Suppressor macrophage (primary cell): Measurements from ENCODE around the gene TSPO.
"Not testable (repeated sequence)": the region's sequence is repeated elsewhere in the genome, so short reads cannot be mapped to it uniquely, and the experiment has no call there.

Experiments
- DNase-seq, 4 experiments: peaks; one replicate each; pipeline ENCODE4 v3.0.0-alpha.2; 2020 to 2022
- total RNA-seq, 17 experiments: gene quantifications; one replicate each; lab custom pipeline; 2026; ENCODE audit warnings: mixed read lengths in 6 of 17, inconsistent platforms in 3 of 17; lab: John Stamatoyannopoulos, UW

The TSPO gene
- 122 to 323 (median 178) reads per million in 17 experiments for total RNA-seq

DNA sequence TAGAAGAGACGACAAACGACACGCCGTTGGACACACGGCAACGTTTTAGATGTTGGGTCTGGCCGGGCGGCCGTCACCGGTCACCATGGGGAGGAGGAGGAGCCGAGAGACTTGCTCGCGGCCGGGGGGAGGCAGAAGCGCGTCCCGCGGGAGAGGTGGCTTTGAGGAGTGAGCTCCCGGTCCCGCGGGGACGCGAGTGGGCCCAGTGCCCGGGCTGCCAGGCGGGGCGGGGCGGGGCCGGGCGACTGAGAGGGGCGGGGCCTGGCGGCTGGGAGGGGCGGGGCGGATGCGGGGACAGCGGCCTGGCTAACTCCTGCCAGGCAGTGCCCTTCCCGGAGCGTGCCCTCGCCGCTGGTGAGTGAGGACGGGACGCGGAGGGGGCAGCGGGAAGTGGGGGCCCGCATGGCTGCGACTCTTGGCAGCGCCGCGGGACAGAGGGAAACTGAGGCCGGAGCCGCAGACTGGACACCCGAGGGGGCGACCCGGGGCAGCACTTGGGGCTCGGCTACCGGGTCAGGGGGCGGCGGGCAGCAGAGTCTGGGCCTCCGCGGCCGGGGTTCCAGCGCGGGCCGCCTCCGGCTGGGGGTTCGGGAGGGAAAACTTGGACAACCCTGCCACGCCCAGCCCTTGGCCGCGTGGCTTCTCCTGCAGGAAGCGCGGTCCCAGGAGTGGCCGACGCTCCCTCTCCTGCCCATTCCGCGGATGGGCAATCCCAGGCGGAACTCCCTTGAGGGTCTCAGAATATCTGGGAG is at the start of gene TSPO:
Gene TSPO, plus strand, starts transcription at position 309 of the 752 bp plus-strand sequence. CDS start 7,680 bp downstream, outside the sequence.
- DNase-seq: peak; percentile 56 to 89 (median 78)

DNA sequence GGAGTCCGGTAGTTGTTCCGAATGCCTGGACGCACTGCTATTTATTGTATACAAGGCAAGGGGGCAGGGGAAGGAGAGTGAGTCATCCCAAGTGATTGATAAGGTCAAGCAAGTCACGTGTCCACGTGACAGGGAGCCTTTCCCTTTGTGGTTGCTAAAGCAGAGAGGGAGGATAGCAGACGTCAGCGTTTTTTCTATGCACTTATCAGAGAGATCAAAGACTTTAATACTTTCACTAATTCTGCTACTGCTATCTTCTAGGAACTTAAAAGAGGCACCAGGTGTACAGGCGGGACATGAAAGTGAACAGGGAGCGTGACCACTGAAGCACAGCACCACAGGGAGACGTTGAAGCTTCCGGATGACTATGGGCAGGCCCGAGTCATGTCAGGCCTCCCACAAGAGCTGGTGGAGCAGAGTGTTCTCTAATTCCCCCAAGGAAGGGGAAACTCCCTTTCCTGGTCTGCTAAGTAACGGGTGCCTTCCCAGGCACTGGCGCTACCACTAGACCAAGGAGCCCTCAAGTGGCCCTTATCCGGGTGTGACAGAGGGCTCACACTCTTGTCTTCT is 47.2 kb upstream of the TSPO start:
- DNase-seq: peak; percentile 35 to 66 (median 46)

DNA sequence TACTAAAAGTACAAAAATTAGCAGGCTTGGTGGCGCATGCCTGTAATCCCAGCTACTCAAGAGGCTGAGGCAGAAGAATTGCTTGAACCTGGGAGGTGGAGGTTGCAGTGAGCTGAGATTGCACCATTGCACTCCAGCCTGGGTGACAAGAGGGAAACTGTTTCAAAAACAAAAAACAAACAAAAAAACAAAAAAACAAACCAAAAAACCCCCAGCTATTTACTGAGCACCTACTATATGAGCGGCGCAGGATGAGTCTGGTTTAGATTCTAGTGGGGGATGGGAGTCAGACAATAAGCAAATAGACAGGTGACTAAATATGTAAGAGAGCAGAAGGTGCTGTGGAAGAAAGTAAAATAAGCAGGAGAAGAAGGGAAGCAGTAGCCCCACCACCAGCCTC is 46.4 kb upstream of the TSPO start:
- DNase-seq: not testable (repeated sequence)

DNA sequence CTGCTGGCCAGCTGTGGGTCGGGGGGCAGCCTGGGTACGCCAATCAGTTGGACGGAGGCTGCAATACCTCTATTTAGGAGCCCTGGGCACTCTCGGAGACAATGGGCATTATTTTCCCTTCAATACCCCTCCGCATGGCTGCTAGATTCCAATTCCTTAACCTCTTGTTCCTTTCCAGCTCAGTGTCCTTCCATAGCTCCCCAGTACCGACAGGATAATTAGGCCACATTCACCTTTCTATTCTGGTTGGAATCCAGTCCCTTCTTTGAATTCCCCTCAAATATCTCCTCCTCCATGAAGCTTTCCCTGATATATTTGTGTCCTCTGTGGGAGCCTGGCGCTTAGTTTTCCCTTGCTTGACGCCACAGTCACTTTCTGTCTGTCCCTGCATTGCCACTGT is 45.1 kb upstream of the TSPO start:
- DNase-seq: no peak

DNA sequence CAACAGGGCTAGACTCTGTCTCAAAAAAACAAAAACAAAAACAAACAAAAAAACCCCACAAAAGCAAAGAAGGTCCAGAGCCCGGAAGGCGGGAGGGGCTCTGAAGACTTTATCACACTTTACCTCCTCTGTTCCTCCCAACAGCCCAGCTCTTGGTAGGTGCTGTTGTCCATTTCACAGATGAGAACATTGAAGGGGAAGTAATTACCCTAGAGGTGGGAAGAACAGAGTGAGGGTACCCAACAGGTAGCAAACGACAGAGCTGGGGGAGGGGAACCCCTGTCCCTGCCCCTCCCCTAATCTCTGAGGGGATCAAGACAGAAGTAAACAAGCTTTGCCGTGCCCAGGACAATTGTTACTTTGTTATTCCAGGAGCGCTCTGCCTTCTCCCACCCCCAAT is 41.8 kb upstream of the TSPO start:
- no peak for DNase-seq

DNA sequence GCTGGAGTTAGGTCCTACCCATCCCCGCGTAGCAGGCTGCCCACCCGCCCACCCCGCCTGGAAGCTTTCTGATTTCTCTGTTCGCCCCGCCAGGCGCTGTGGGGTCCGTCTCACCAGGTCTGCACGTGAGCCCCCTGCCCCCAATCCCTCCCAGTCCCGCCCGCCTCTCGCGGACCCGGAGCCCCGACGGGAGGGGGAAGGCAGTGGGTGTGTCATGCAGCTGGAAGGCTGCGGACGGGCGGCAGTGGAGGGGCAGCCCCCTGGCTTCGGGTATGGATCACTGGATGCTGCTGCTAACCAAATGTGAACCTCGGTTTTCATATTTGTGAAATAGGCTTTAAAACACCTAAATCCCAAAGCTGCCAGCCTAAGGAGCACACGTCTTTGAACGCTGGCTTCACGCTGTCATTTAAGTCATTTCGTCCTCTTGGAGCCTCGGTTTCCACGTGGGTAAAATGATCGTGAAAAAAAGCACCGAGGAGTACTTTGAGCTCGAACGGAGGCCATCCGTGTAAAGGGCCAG is 41.4 kb upstream of the TSPO start:
- no peak for DNase-seq

DNA sequence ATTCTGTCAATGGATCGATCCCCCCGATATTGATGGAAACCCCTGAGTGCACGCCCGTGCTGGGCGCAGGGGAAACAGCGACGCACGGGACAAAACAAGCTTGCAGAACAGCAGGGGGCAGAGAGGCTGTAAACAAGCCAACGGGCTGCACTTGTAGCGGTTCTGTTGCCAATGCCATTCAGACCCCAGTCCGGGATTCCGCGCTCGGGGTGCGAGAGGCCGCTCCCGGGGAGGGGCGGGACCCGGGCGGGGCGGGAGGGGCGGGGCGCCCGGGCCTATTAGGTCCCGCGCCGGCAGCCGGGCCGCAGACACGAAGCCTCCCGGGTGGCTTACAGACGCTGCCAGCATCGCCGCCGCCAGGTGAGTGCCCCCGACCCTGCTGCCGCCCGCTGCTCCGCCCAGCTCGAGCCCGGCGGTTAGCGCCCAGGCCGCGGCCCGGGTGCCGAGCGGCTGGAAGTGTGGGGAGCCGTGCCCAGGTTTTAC is 40.9 kb upstream of the TSPO start, which contains the start of gene BIK:
Gene BIK, plus strand, starts transcription at position 307 of the 483 bp plus-strand sequence. CDS start 13,273 bp downstream, outside the sequence.
- DNase-seq: peak; percentile 43 to 72 (median 66)

DNA sequence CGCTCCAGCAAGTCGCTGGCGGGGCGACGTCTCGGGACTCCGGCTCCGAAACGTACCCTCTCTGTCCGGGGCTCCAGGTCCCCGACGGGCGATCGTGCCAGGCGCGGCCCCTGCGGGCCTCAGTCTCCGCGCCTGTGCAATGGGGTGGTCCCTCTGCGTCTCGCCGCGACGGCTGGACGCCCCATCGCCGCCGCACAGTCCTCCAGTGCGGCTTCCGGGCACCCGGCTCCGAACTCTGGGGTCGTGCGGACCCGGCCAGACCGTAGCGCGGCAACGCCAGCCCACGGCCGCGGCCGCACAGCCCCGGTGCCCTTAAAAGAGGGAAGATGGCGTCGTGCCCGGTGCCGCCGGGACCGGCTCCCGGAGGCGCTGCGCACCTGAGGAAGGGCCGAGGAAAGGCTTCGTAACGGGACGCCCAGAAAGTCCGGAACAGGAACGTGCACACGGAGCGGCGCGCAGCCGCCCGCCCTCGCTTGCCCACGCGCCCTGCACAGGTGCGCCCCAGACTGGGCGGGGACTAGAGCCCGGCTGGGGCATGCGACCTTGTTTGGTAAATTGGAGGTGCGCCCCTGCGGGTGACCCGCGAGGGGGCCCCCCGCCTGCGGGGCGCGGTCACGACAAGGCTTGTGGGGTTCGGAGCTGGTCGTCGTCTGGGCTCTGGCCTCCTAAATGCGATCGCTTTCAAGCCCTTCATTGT is 40.3 kb upstream of the TSPO start:
- DNase-seq: peak in 1 of 4 experiments; percentile 39

DNA sequence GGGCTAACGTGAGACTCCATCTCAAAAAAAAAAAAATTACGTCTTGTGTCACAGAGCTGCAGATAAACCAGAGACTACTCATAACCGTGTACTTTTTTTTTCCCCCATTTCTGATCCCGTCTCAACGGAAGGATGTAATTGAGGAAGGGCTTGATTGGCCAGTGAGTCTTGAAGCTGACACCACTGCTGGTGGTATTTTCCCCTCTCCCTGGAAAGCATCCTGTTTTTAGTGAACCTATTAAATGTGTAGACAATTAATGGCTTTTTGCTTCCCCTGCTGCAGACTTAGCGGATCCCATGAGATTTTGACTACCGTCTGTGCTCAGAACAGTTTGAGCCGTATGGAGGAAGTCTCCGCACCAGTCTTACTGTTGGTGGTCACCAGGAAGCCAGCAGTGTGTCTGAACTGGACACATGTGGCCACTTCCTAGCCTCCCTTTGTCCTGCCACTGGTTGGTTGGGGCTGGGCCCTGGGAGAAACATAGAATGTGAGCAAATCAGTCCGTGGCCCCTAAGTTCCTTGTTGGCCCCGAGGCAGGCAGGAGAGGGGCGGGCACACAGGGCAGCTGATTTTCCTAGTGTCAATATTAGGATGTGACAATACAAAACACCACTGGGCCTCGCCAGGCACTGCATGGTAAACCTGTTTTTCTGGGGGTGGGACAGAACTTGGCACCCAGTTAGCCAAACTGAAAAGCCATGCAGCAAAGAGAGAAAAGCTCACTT is 37.7 kb upstream of the TSPO start:
- DNase-seq: peak in 3 of 4 experiments; percentile 32 to 58 (median 39)

DNA sequence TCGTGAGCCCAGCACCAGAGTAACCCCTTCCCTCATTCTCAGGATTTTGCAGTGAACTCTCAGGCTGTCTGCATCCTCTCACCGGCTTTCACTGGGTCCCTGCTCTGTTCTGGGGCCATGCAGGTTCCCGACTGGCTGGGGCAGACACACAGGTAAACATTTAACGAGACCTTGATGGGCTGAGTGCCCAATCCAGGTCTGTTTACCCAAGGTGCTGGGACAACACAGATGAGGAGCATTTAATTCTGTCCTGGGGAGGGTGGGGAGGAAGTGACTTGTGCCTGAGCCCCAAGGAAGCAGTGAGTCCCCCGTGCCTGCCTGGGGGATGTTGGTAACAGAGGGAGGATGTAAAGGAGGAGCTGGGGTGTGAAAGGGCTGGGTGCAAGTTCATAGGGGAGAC is 36.4 kb upstream of the TSPO start:
- no peak for DNase-seq

DNA sequence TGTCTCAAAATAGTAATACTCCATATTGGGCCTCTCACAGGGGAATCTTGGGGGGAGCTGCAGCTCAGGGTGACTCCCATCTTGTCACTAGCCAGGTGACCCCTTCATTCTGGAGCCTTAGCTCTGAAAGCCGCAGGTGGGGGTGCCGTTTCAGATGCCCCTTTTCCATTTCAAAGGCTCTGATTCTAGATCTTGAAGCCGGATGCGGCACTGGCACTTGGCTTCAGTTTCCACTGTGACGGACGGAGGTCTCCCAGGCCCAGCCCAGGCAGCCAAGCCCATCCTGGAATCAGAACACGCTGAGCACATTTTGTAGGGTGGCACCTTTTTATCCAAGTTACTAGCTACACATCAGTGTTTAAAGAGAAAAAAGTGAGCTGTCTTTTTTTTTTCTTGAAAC is 34.4 kb upstream of the TSPO start:
- DNase-seq: no peak

DNA sequence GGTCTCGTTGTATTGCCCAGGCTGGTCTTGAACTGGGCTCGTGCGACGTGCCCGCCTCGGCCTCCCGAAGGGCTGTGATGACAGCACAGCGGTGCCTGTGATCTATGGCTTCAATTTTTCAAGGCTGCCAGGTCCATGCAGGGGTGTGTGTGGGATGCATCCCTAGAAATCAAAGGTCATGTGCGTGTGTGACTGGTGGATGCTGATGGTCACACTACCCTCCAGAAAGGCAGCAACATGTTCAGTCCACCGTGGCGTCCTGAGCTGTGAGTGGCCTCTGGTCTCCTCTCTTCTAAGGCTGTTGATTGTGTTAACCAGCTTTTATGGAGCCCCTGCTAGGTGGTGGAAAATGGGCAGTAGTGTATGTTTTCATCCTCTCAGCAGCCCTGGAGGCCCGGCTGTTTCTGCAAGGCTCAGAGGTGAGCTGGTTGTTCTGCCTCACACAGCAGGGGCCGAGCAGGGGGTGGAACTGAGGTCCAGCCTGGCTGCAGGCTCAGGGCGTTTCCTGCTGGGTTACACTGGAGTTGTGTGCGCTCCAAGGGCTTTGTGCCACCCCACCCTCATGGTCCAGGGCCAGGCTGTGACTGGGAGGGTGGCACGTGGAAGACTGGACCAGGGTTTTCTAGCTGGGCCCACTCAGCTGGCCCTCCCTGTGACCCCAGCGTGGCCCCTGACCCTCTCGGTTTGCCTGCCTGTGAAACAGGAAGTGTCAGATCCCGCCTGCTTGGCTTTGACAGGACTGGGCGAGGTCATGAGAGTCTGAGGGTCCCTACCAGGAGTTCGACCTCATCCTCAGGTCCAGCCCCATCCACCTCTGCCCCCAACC is 33.1 kb upstream of the TSPO start:
- DNase-seq: peak in 2 of 4 experiments; percentile 34 to 38

DNA sequence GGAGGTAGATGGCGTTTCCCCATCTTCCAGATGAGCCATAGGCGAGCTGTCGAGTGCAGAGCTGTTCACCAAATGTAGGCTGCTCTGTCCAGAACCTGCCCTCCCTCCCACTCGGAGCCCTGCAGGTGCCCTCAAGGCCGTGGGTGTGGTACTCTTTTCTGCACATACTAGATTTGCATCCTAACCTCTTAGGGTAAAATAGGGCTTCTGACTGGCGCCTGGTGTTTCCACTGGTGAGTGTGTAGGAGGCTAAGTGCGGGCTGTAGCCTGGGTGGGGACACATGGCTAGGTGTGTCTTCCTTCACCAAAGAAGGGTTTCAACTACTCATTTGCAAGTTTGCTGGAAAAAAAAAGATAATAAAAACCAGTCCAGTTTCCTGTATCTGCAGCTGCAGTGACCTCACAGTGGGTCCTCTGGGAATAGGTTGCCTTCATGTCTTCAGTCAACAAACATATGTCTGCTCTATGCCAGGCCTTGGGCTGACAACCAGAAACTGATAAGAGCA is 32.4 kb upstream of the TSPO start:
- DNase-seq: no peak

DNA sequence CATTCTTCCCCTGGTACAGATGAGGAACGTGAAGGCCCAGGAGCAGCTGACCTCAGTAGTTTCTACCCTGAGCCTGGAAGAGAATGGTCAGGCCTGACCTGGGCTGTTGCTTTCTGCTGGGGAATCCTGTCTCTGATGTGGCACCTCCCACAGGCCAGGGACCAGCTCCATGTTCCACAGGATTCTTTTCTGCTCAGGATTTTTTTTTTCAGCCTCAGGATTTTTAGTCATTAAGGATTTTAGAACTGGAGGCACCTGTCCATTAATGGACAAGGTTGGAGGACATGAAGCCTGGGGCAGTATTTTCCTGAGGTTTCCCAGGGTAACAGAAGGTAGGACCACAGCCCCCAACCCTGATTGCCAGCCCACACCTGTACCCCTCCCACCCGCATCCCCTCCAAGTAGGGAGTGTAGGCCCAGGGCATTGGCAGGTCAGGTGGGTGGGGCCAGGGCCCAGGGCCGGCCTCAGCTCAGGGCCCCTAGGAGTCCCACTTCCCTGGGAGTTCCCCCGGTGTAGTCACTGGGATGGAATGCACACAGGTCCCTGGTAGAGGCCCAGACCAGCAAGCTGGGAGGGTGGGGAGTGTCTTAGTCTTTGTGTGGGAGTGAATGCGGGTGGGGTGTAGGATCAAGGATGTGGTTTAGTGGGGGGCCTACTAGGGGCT is 24.7 kb upstream of the TSPO start:
- no peak for DNase-seq

DNA sequence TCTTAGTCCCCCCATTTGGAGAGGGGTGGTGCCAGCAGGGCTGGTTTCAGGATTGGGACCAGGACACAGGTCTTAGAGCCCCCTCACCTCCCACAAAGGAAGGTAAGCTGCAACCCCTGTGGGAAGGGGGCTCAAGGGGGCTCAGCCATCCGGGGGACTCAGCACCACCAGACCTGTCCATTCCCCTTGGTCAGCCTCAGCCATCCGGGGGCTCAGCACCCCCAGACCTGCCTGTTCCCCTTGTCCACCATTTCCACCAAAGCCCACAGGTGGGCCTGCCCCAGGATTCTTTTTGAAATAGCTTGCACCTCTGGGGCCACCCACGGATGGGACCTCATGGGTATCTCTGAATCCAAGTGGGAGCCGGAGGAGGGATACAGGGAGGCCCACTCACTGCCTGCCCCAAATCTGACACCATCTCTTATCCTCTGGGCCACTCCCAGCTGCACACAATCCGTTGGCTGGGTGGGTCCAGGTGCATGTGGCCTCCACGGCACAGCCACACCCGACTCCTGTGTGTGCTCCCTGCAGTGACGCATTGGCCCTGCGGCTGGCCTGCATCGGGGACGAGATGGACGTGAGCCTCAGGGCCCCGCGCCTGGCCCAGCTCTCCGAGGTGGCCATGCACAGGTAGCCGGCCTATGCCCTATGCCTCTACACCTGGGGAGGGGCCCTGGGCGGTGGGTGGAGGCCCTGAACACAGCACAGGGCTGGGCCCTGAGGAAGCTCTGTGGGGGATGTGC is 24.0 kb upstream of the TSPO start:
- no peak for DNase-seq

DNA sequence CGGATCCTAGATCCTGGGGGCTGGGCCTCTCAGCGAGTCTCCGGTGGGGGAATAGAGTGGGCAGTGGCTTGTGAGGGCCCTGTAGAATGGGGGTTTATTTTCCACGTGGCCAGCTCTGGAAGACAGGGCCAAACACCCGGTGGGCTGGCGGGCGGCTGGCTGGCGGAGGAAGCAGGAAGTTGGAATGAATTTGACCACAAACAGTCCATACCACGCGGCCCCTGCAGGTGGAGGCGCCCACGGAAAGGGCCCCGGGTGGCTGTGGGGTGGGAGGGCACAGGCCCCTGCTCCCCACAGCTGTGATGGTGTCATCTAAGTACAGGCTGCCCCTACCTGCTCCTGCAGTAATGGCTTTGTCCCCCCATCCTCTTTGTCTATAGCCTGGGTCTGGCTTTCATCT is 23.2 kb upstream of the TSPO start:
- peak in 1 of 4 experiments; percentile 29 for DNase-seq

DNA sequence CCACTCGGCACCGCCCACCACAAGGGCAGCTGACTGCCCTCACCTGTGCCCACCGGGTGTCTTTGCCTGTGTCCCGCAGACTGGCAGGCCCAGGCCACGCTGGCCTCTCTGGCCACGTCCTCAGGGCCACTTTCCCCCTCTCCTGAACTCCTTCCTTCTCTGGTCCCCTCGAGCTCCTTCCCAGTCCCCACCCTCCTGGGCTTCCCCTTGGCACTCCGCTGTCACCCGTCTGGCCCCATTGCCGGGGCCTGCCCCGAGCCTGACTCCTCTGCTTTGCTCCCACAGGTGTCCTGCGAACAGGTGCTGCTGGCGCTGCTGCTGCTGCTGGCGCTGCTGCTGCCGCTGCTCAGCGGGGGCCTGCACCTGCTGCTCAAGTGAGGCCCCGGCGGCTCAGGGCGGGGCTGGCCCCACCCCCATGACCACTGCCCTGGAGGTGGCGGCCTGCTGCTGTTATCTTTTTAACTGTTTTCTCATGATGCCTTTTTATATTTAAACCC is 22.4 kb upstream of the TSPO start:
- DNase-seq: no peak

DNA sequence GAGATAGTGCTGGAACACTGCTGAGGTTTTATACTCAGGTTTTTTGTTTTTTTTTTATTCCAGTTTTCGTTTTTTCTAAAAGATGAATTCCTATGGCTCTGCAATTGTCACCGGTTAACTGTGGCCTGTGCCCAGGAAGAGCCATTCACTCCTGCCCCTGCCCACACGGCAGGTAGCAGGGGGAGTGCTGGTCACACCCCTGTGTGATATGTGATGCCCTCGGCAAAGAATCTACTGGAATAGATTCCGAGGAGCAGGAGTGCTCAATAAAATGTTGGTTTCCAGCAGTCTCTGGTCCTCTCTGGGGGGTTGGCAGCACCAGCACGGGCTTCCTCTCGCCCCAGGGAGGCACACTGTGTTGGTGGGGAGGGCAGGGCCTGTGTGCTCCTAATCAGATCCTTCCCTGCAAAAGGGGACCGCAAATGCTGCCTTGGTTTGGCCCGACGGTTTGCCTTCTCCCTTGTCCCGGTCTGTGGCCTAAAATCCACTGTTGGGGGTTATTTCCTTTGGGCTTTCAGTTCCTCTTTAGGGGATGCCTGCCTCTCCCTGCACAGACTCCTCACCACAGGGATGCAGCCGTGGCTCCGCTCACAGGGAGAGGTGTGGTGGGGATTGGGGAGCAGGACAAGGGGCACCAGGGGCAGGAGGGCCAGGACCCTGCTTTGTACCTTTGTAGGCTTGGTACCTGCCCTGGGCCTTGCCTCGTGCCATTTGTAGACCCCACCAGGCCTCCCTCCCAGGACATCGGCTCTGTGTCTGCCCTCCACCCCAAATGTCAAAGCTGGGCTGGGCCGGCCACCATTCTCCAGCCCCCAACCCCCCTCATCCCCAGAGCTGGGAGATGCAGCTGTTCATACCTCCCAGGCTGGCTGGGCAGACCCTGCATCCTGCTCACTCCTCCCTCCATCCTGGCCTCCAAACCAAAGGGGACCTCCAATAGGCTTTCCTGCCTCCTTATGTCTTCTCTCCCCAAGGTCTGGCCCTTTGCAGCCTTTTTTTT is 21.6 kb upstream of the TSPO start:
- peak; percentile 44 to 65 (median 60) for DNase-seq
